Measurements from ENCODE around the gene CDH4.

The CDH4 gene

GRCh38 chr20:61880706-61881105, 628.6 kb downstream of the CDH4 start:
- Histone ChIP-seq H3K79me2 (ENCODE audit: insufficient read depth, low read length) (no peaks in the 10 kb centered on the region), H3K4me2 (ENCODE audit: low read depth, low read length, poor library complexity, severe bottlenecking) (no peak overlapping the region), H3F3A (ENCODE audit: insufficient read depth) (no peaks in the 10 kb centered on the region), H2AFZ (ENCODE audit: low read depth, low read length, severe bottlenecking) (no peak overlapping the region), H3K4me3 (ENCODE audit: insufficient read depth, low read length, poor library complexity, severe bottlenecking) (no peak overlapping the region), H3K27ac (ENCODE audit: low read depth, low read length) (no peak overlapping the region), H3K36me3 (ENCODE audit: low read length) (no peaks in the 10 kb centered on the region), H3K9ac (ENCODE audit: low read length) (no peak overlapping the region), H4K20me1 (ENCODE audit: low read depth, low read length) (no peaks in the 10 kb centered on the region), H3K27me3 (ENCODE audit: low read length) (no peaks in the 10 kb centered on the region), H3K9me2 (replicated peaks; ENCODE audit: insufficient read depth, low read length) (no peaks in the 10 kb centered on the region), H3K9me3 (ENCODE audit: insufficient read depth, low read length) (no peaks in the 10 kb centered on the region)
- TF ChIP-seq CTCF (IDR thresholded peaks at IDR 0.05; ENCODE audit: insufficient read depth, low read length, poor library complexity, severe bottlenecking) (no peak), EZH2phosphoT487 (conservative IDR thresholded peaks at IDR 0.05; ENCODE audit: low read length) (no peak)

GRCh38 chr20:61881416-61881815, 629.4 kb downstream of the CDH4 start:
- Histone ChIP-seq H3K9me3 (ENCODE audit: insufficient read depth, low read length) (no peaks in the 10 kb centered on the region), H3K9ac (ENCODE audit: low read length) (no peak overlapping the region), H3K27me3 (ENCODE audit: low read length) (no peaks in the 10 kb centered on the region), H3K4me2 (ENCODE audit: low read depth, low read length, poor library complexity, severe bottlenecking) (no peak overlapping the region), H2AFZ (ENCODE audit: low read depth, low read length, severe bottlenecking) (no peak overlapping the region), H3K36me3 (ENCODE audit: low read length) (no peaks in the 10 kb centered on the region), H4K20me1 (ENCODE audit: low read depth, low read length) (no peaks in the 10 kb centered on the region), H3F3A (ENCODE audit: insufficient read depth) (no peaks in the 10 kb centered on the region), H3K9me2 (replicated peaks; ENCODE audit: insufficient read depth, low read length) (no peaks in the 10 kb centered on the region), H3K27ac (ENCODE audit: low read depth, low read length) (no peak overlapping the region), H3K4me3 (ENCODE audit: insufficient read depth, low read length, poor library complexity, severe bottlenecking) (no peak overlapping the region), H3K79me2 (ENCODE audit: insufficient read depth, low read length) (no peaks in the 10 kb centered on the region)
- TF ChIP-seq EZH2phosphoT487 (conservative IDR thresholded peaks at IDR 0.05; ENCODE audit: low read length) (no peak), CTCF (IDR thresholded peaks at IDR 0.05; ENCODE audit: insufficient read depth, low read length, poor library complexity, severe bottlenecking) (no peak)

- Histone ChIP-seq H3K27ac (ENCODE audit: low read depth, low read length) (no peak overlapping the region), H3F3A (ENCODE audit: insufficient read depth) (no peaks in the 10 kb centered on the region), H3K79me2 (ENCODE audit: insufficient read depth, low read length) (no peaks in the 10 kb centered on the region), H3K4me3 (ENCODE audit: insufficient read depth, low read length, poor library complexity, severe bottlenecking) (no peak overlapping the region), H3K27me3 (ENCODE audit: low read length) (no peaks in the 10 kb centered on the region), H2AFZ (ENCODE audit: low read depth, low read length, severe bottlenecking) (no peak overlapping the region), H3K9me3 (ENCODE audit: insufficient read depth, low read length) (no peaks in the 10 kb centered on the region), H3K4me2 (ENCODE audit: low read depth, low read length, poor library complexity, severe bottlenecking) (no peak overlapping the region), H3K9me2 (replicated peaks; ENCODE audit: insufficient read depth, low read length) (no peaks in the 10 kb centered on the region), H3K36me3 (ENCODE audit: low read length) (no peaks in the 10 kb centered on the region), H4K20me1 (ENCODE audit: low read depth, low read length) (no peaks in the 10 kb centered on the region), H3K9ac (ENCODE audit: low read length) (no peak overlapping the region)
- no peak for TF ChIP-seq EZH2phosphoT487 (conservative IDR thresholded peaks at IDR 0.05; ENCODE audit: low read length)
- no peak for TF ChIP-seq CTCF (IDR thresholded peaks at IDR 0.05; ENCODE audit: insufficient read depth, low read length, poor library complexity, severe bottlenecking)
Measured at GRCh38 chr20:61881861-61882260, 629.8 kb downstream of the CDH4 start.
